Astrocyte of the hippocampus (primary cell): ENCODE data around the gene P2RY6.
"Not testable (repeated sequence)": the region's sequence is repeated elsewhere in the genome, so short reads cannot be mapped to it uniquely, and the experiment has no call there.

ENCODE experiments used
- DNase-seq: peaks from one replicate; pipeline ENCODE4 v3.0.0; 2011; ENCODE audit warnings: low read depth, low spot score

Gene P2RY6

DNA sequence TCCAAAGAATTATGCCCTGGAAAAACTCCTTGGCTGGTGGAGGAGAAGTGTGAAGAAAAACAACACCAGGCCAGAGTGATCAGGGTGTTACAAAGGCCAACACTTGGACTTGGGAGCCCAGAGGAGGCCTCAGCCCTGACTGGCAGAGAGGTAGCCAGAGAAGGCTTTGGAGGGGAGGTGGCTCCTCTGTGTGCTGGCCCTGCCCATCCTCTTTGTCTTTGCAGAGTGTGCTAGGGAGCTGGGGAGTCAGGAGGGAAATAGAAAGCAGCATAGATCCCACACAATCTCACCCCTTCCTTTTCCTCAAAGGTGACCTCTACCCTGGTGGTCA lies 12.0 kb upstream of the P2RY6 start:
- no peak for DNase-seq

DNA sequence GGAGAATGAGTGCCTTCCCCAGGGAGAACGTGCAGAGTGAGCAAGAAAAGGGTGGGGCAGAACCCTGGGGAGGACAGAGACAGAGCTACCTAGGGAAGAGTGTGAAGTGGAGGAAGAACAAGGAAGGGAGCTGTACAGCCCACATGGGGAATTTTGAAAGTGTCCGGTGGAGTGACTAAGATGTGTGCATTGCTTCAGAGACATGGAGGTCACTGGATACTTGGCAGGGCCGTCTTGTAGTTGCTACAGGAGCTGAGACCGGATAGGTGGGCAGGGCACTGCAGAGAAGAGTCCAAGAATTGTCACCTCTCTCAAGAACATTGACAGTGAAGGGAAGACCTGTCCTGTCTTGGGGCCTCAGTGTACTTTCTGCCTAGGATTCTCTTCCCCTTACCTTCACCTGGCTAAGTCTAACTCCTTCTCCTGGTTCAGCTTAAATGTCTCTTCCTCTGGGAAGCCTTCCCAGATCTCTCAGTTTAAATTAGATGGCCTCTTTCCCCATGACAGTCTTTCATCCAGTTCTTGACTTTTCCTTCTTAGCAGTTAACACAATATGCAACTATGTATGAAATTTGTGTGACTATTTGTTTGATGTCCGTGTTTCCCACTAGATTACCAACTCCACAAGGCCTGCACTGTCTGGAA lies 9.2 kb upstream of the P2RY6 start:
- DNase-seq: no peak

DNA sequence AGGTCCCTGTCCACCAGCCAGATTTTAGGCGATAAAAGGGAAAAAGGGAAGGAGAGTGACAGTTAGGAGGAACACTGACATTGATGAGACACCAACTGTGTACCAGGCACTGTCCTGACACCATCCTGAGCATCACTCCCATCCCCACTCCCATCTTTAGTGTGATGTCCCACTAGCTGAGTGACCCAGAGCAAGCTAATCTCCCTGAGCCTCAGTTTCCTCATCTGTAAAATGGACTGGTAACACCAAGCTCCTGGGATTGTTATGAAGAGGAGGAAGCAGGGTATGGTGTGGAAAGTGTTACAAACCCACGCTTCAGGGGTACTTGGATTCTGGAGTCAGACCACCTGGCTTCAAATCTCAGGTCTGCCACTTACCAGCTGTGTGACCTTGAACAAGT lies 8.5 kb upstream of the P2RY6 start:
- DNase-seq: no peak

DNA sequence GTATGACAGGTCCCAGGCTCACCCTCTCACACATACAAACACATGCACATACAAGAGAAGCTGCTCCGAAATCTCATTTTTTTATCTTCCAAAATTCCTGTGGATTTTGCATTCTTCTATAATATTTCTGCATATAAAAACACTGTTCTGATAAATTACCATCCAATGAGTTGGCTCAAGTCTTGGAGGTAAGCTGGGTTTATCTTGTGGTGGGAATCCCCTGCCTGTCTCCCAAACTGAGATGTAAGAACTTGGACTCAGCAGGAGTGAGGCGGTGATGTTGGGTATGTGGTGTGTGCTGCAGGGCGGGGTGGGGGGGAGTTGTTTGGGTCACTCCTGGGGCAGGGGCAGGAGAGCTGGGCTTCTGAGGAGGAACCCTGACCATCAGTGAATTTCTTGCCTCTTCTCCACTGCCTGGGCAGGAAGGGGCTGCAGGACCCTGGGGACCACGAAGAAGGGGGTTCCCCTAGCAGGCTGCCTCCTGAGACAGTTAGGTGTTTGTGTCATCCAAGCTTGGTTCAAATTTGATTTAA lies 6.8 kb upstream of the P2RY6 start:
- no peak for DNase-seq

DNA sequence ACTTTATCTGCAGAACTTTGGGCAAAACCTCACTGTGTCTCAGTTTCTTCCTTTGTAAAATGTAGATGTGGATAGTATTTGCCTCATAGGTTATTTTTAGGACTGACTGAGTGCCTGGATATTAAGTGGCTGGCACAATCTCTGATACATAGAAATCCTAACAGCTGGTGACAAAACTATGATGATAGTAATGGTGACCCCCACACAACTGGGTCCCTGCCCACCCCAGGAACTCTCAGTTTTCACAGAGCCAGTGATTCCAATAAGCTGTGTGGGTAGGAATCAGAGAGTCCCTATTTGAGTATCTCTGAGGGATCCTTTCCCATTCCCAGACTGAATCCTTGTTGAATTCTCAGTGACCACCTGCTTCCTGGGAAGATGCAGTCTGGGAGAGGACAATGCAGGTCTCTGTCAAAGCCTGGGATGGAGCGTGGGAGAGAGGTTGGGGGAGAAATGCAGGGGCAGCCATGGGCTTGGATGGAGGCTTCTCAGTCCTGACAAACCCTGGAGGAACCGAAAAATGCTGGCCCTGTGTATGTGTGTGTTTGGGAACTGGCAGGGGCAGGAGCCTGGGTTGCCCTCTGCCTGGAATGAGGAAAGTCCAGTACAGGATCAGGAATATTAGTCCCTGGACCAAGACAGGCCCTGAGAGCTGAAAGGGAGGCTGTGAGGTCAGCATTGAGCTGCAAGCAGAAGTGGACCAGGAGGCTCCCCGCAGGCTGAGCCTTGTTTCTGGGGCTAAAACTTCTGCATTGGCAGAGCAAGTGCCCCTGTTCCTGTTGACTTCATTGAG lies 6.1 kb upstream of the P2RY6 start:
- DNase-seq: no peak

DNA sequence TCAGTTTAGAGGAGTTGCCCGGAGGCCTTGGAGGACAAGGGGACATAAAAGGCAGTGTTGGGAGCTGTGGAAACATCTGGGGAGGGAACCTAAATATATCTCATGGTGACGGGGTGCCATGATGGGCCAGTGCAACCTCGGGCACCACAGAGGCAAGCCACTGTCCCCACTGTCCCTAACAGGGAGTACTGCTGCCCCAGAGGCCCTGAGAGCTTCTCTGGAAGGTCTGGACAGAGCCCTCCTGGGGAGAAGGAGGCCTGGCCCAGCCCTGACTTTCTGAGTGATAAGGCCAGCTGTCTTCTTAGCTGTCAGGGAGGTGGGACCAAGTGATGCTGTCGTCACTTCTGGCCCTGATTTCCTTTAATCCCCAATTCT lies 5.5 kb upstream of the P2RY6 start:
- DNase-seq: no peak

DNA sequence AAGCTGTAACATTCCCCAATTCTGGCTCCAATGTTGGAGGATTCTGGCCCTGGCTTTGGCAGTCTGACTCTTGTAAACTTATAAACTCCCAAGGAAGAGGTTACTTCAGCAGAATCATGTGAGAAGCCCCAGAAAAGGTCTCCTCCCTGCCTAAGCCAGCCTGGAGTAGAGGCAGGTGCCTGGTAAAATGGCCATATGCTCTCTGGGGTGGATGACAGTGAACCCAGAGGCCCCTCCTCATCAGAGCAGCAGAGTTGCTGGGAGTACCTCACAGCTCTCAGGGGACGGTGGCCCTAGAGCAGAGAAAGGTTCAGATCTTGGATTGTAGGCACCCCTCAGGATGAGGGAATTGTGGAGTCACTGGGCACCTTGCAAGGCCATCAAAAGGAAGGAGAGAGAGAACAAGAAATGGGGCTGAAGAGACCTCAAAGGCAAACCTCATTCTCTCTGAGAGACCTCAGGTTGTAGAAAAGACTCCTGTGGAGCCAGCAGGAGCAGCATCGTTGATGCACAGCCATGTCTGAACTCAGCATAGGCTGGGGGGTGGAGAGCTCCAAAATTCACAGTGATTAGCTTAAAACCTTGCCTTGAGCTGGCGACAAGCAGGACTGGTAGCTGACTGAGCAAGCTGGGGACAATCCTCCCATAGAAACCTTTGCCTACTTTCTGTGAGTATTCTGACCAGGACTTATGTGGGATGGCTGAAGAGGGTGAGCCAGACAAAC lies 4.9 kb upstream of the P2RY6 start:
- no peak for DNase-seq

DNA sequence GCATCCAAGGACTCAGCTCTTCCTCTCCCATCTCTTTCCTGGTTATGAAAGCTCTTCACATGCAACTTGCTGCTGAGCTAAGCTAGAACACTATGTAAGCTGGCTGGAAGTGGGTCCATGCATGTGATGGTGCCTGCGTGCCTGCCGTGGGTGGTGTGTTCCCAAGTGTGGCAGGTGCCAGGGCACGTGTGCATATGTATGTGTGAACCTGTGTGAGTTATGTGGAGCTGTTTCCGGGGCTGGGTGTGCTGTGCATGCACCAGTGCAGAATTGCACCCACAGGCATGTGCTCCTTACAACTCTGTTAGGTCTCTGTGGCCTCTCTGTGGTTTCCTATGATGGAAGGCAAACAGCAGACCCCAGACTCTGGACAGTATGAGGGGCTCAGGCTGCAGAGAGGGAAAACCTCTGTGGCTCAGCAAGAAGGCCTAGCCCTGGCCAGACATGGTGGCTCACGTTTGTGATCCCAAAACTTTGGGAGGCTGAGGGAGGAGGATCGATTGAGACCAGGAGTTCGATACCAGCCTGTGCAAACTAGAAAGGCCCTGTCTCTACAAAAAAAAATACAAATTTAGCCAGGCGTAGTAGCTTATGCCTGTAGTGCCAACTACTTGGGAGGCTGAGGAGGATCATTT lies 4.1 kb upstream of the P2RY6 start:
- DNase-seq: no peak

DNA sequence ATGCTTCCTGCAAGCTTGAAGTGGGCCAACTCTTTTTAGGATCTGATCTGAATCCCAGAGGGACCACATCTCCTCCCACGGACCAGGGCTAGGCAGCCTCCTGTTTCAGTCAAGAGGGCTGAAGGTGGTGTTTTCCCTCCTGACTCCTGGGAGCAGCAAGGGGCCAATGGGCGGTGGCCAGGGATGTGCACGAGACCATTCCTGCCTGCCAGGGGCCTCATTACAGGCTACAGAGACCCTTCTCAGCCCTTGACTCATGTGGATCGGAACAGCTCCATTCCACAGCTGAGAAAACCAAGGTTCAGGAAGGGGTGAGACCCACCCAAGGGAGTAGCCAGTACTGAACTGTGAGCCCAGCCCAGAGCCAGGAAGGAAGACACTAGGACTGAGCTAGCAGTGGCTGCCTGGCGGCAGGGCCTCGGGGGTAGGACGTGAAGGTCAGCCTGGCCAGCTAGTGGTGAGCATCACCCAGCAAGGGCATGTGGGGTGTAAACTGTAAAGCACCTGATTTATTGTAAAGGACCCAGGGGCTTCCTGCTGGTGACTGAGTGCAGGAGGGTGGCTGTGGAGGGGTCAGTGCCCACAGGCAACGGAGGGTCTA lies 3.4 kb upstream of the P2RY6 start:
- DNase-seq: no peak

DNA sequence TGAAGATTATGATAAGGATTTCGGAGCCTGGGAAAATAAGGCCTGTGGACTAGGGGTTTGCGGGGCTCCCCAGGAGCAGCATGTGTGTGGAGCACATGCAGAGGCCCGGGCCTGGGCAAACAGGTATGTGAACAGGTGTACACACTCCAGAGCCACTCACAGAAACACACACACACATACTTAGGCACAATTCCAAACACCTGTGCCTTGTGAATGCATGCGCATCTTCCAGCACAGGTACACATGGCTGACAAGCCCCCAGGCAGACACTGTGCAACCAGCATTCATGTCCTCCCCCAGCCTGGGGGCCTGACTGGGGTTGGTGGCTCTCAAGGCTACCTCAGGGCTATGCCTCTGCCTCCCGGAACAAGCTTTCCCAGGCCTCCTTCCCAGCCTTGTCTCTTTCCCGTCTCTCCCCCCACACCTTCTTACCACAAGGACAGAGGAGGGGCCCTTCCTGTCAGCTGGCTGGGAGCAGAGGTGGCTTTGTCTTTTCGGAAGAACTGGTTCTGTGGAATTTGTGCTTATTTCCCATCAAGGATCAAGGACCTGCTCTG lies 2.6 kb upstream of the P2RY6 start:
- no peak for DNase-seq

DNA sequence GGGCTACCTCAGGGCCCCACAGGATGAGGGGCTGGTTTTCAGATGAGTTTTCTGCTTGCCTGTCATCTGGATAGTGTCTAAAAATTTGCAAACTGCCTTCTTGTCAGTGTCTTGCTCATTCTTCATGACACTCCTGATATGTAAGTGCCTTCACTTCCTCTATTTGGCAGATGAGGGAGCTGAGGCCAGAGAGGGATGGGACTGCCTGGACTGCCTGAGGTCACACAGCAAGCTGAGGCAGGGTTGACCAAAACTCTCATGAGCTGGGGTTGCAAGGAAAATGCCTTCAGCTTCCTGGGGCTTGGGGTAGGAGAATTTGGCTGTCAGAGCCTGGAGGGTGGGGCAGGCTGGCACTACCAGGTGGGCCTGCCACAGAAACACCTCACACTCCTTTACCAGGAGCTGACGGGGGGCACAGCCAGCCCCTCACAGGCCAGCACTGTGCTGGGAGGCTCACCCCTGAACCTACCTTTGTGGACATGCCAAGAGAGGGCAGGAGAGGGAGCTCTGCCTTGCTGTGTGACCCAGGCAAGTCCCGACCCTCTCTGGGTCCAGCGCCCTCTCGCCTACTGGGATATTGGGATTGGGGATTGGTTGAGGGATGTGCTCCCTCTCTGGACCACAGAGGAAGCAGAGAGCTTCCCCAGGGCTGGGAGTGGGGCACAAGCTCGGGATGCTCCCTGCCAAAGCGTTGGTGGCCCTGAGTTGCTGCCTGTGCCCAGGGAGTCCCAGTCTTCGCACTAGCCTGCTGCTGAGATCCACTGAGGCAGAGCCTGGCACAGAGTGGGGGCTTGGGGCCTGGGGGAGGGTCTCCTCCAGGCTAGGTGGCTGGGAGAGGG lies 1.9 kb upstream of the P2RY6 start:
- DNase-seq: no peak

DNA sequence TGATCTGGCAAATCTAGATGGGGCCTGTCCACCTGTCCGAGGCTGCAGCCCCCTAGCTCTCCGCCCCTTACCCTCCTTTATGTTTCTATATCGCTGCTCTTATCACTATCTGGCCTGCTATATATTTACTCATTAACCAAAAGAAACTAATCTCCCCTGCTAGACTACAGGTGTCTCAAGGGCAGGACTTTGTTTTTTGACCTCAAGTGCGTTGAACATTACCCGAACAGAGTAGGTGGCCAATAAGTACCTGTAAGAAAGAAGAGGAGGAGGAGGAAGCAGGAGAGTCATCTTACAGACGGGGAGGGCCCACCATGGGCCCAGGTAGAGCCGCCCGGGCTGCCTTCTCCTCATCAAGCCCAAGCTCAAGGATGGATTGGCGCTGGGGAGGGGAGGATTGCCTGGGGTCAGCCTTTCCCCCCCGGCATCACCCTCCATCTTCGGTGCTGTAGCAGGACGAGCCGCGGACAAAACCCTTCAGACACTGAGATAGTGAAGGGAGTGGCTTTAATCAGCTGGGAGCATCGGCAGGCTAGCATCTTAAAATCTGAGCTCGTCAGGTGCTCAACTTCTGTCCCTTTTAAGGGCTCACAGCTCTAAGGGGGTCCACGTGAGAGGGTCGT lies 1.2 kb upstream of the P2RY6 start:
- DNase-seq: no peak

DNA sequence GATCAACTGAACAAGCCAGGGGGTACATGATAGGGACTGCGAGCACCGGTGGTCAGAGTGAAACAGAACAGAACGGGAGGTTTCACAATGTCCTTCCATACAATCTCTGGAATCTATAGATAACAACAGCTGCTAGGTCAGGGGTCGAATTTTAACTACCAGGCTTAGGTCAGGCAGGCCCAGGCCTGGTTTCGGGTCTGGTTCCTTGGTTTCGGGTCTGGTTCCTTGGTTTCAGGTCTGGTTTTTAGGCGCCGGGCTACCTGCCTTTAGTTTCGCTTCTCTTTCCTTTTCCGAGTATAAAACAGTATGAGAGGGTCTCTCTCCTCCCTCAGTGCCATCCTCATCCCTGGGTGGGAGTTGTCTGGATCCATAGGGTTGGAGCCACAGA lies 666 bp upstream of the P2RY6 start:
- not testable (repeated sequence) for DNase-seq

DNA sequence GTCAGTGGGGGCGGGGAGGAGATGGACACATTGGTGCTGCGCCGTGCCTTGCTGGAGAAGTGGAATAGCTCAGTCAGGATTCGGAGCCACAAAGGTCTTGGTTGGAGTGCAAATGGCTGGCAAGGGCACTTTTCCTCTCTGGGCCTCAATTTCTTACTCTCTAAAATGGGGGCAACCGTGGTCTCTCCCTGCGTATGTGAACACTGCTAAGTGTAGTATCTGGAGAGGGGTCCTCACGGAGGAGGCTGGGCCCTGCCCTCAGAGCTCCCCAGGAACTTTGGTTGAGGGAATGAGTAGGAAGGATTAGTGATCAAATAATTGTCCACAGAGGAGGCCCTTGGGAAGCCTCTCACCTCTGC lies 521 bp downstream of the P2RY6 start:
- no peak for DNase-seq

DNA sequence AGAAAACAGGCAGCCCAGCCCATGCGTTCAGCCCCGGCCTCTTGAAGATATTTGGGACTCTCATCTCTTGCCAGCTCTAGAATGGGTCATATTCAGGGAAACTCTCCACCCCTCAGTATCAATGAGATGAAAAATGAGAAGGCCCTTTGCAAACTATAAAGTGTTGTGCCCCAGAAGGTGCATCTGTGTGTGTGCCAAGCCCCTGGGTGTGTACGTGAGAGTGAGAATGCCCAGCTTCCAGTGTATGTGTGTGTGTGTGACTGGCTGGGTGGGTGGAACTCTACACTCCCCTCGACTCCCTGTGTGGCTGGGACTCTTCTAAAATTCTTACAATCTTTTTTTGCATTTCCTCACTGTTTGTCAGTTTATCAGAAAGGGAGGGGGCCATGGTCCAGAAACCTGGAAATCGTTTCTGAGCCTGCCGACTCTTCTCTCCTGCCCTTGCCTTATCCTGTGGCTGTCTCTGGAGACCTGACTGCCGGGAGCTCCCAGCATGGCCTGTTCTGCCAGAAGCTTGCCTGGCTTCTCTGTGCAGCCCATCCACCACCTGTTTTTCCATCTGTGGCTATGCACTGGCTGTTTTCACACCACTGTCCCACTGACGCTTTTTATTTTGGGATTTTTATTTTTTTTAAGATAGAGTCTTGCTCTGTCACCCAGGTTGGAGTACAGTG lies 1.2 kb downstream of the P2RY6 start:
- DNase-seq: no peak

DNA sequence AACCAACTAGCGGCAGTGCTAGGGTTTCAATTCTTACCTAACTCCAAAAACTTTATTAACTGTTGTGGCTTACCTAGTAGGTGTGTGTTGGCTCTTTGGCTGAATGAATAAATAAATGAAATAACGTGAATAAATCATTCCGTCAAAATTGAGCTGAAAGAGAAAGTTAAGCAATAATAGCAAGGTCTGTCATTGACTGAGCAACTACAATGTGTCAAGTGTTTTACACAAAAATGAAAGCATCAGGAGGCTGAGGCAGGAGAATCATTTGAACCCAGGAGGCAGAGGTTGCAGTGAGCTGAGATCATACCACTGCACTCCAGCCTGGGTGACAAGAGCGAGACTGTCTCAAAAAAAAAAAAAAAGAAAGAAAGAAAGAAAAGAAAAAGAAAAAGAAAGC lies 2.1 kb downstream of the P2RY6 start:
- DNase-seq: not testable (repeated sequence)

DNA sequence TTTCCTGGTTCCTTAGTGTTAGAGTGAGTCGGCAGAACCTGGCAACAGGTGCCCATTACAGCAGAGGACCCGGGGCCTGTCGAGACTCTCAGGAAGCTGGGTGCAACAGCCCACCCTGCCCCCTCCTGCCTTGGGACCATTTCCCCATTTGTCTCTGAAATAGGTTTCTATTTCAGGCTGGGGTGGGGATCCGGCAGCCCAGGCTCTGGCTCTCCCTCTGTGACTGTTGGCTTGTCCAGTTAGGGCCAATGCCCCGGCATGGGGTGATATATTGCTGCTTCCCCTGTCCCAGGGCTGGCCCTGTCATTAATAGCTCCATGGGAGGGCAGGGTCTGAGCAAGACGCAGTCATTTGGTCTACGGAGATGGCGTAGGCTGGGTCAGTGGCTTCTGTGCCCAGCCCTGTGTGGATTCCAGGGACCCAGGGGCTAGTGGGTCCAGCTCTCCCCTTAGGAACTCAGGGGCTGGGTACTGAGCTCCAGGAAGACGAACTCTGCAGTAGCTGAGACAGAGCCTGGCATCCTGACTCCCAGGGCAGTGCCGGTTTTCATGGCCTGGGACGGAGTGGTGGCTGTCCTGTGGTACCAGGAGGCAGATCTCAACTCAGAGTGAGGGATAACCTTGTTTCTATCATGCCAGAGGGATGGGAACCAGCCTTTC lies 2.7 kb downstream of the P2RY6 start:
- no peak for DNase-seq

DNA sequence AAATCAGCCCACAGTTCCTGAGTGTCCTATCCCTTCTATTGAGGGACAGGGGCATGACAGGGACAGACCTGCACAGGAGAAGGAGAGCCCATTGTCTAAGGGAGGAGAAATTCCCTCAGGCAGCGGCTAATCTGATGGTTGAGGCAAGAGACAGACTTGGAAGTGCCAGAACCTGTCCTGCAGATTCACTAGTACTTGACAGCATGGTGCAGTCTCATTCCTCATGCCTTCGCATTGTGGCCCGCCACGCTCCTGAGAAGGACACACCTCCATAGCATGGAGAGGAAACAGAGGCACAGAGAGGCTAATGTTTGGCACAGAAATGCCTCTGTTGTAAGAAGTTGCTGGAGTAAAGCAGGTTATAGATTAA lies 3.2 kb downstream of the P2RY6 start:
- DNase-seq: no peak

DNA sequence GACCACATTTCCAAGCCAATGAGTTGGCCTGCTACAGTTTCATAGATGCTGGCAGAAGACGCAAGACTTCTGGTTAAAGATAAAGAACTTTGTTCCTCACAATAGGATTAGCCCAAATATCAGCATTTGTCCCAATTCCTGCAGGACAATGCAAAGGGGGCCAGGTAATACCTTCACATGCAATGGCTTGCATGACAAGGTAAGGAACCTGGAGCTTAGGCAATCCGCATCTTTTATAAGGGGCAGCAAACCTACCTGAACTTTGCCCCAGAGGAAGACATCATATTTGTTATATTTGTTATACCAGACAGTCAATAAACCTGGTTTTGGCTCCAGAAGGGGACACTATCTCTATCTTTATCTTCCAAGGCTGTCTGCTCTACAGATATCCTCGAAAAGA lies 5.3 kb downstream of the P2RY6 start:
- DNase-seq: no peak
